IMR-90 (cell line): Measurements from ENCODE around the gene HOXB8. TPM values are rescaled to one million over a fixed set of nuclear protein-coding genes. Genes with fewer than 3 reads are reported as not detected.

ENCODE experiments used
- ATAC-seq: fragments of 200-7000 bp; cut with Tn5 transposase; 2 replicates; pipeline ENCODE4 v1.9.1; 2020; ENCODE audit warnings: low read depth, mild to moderate bottlenecking, moderate library complexity
- BruUV-seq: library from RNA; stranded (reverse); fragments of 400-500 nt; replicated peaks from 2 replicates; lab custom pipeline; 2021; lab: Mats Ljungman, UMichigan
- CTCF ChIA-PET: fragments of 300-600 bp; formaldehyde crosslinking; extraction: SDS; loops from one replicate; lab custom pipeline; 2021; ENCODE audit warnings: antibody characterized with exemption; lab: Yijun Ruan, JAX
- POLR2A ChIA-PET: fragments of 300-600 bp; sonication (Branson Sonifier 250); formaldehyde crosslinking; loops from one replicate; lab custom pipeline; 2022; ENCODE audit warnings: antibody characterized with exemption; ENCODE audit not compliant: unreplicated experiment; lab: Charles Lee
- DNase-seq: peaks from one replicate; pipeline ENCODE4 v3.0.0; 2013
- H2AFZ ChIP-seq: replicated peaks from 2 replicates; pipeline ENCODE3; 2013; ENCODE audit warnings: low read length, mild to moderate bottlenecking; ENCODE audit not compliant: poor library complexity
- H2AK5ac ChIP-seq: 2 replicates; pipeline ENCODE4 v1.6.1; 2013; ENCODE audit warnings: low read depth, low read length, inconsistent platforms
- H2AK9ac ChIP-seq: replicated peaks from 2 replicates; pipeline ENCODE3; 2013; ENCODE audit warnings: mild to moderate bottlenecking, low read depth, low read length, moderate library complexity; ENCODE audit not compliant: poor library complexity
- H2BK120ac ChIP-seq: 2 replicates; pipeline ENCODE4 v1.6.1; 2013; ENCODE audit warnings: low read depth, low read length, inconsistent platforms
- H2BK15ac ChIP-seq: 3 replicates; pipeline ENCODE4 v1.6.1; 2013; ENCODE audit warnings: low read depth, low read length, inconsistent platforms
- H2BK20ac ChIP-seq: 2 replicates; pipeline ENCODE4 v1.6.1; 2013; ENCODE audit warnings: low read depth, mild to moderate bottlenecking, inconsistent platforms, low read length, moderate library complexity
- H2BK5ac ChIP-seq: 2 replicates; pipeline ENCODE4 v1.6.1; 2013; ENCODE audit warnings: mild to moderate bottlenecking, low read depth, low read length, inconsistent platforms; ENCODE audit not compliant: poor library complexity, severe bottlenecking
- H3K14ac ChIP-seq: replicated peaks from 2 replicates; pipeline ENCODE4 v1.6.1; 2013; ENCODE audit warnings: low read depth, low read length, inconsistent platforms
- H3K18ac ChIP-seq: 2 replicates; pipeline ENCODE4 v1.6.1; 2013; ENCODE audit warnings: low read depth, low read length, control low read depth
- H3K23ac ChIP-seq: 2 replicates; pipeline ENCODE4 v1.6.1; 2013; ENCODE audit warnings: low read depth, low read length, inconsistent platforms
- H3K27ac ChIP-seq: 2 replicates; pipeline ENCODE4 v1.5.1; 2013; ENCODE audit warnings: mild to moderate bottlenecking, control low read depth, low read length; ENCODE audit not compliant: insufficient read depth
- H3K27me3 ChIP-seq: 2 replicates; pipeline ENCODE4 v1.6.1; 2013; ENCODE audit warnings: low read length; ENCODE audit not compliant: control insufficient read depth, insufficient read depth
- H3K36me3 ChIP-seq: 2 replicates; pipeline ENCODE4 v1.6.1; 2013; ENCODE audit warnings: low read length, mixed read lengths; ENCODE audit not compliant: control insufficient read depth, insufficient read depth
- H3K4ac ChIP-seq: 2 replicates; pipeline ENCODE4 v1.6.1; 2013; ENCODE audit warnings: low read depth, low read length, inconsistent platforms
- H3K4me1 ChIP-seq: 2 replicates; pipeline ENCODE4 v1.6.1; 2013; ENCODE audit warnings: low read length, mixed read lengths; ENCODE audit not compliant: control insufficient read depth, insufficient read depth
- H3K4me2 ChIP-seq: 2 replicates; pipeline ENCODE4 v1.6.1; 2013; ENCODE audit warnings: low read depth, mild to moderate bottlenecking, control low read depth, low read length, moderate library complexity
- H3K4me3 ChIP-seq: 2 replicates; pipeline ENCODE4 v1.5.1; 2013; ENCODE audit warnings: low read depth, mild to moderate bottlenecking, control low read depth, low read length, moderate library complexity; ENCODE audit not compliant: insufficient read depth
- H3K56ac ChIP-seq: 2 replicates; pipeline ENCODE4 v1.6.1; 2013; ENCODE audit warnings: low read length, inconsistent platforms; ENCODE audit not compliant: insufficient read depth; ENCODE audit errors: extremely low read depth
- H3K79me1 ChIP-seq, 2 experiments: 2 replicates each; pipeline ENCODE4 v1.6.1; 2013; ENCODE audit warnings: low read length in 2 of 2, inconsistent platforms in 1 of 2, low read depth in 1 of 2
- H3K9ac ChIP-seq: 2 replicates; pipeline ENCODE4 v1.6.1; 2013; ENCODE audit warnings: low read depth, low read length, control low read depth
- H3K9me1 ChIP-seq: 2 replicates; pipeline ENCODE4 v1.6.1; 2013; ENCODE audit warnings: low read length, inconsistent platforms; ENCODE audit not compliant: insufficient read depth
- H3K9me3 ChIP-seq: 2 replicates; pipeline ENCODE4 v1.6.1; 2013; ENCODE audit warnings: low read length; ENCODE audit not compliant: control insufficient read depth, insufficient read depth
- H4K20me1 ChIP-seq: 2 replicates; pipeline ENCODE4 v1.6.1; 2013; ENCODE audit warnings: low read length, inconsistent platforms; ENCODE audit not compliant: insufficient read depth
- H4K5ac ChIP-seq: 2 replicates; pipeline ENCODE4 v1.6.1; 2013; ENCODE audit warnings: mild to moderate bottlenecking, low read depth, low read length, control low read depth
- H4K8ac ChIP-seq, 2 experiments: 2 replicates each; pipeline ENCODE4 v1.6.1; 2013; ENCODE audit warnings: low read depth in 2 of 2, low read length in 2 of 2, control low read depth in 1 of 2, inconsistent platforms in 1 of 2
- H4K91ac ChIP-seq: 2 replicates; pipeline ENCODE4 v1.6.1; 2013; ENCODE audit warnings: low read depth, low read length, inconsistent platforms; ENCODE audit not compliant: insufficient read depth
- BHLHE40 ChIP-seq: fragments of 150-350 bp; IDR thresholded peaks from 2 replicates; pipeline ENCODE4 v1.6.1; 2016; ENCODE audit warnings: mild to moderate bottlenecking, low read depth, low read length
- CTCF ChIP-seq: conservative IDR thresholded peaks from 2 replicates; pipeline ENCODE4 v1.5.1; 2012; ENCODE audit warnings: mild to moderate bottlenecking, low read depth, low read length, improper control_type of control experiment
- ELK1 ChIP-seq: fragments of 150-350 bp; IDR thresholded peaks from 2 replicates; pipeline ENCODE4 v1.6.1; 2016; ENCODE audit warnings: low read depth, mild to moderate bottlenecking, low read length, moderate library complexity, borderline replicate concordance
- MXI1 ChIP-seq: IDR thresholded peaks from 2 replicates; pipeline ENCODE4 v1.6.1; 2012; ENCODE audit warnings: low read depth, mild to moderate bottlenecking, low read length, moderate library complexity, borderline replicate concordance
- POLR2A ChIP-seq: IDR thresholded peaks from 2 replicates; pipeline ENCODE4 v1.6.1; 2012; ENCODE audit warnings: mild to moderate bottlenecking, low read depth, low read length
- RAD21 ChIP-seq: IDR thresholded peaks from 2 replicates; pipeline ENCODE4 v1.6.1; 2012; ENCODE audit warnings: low read length, improper control_type of control experiment
- RCOR1 ChIP-seq: IDR thresholded peaks from 2 replicates; pipeline ENCODE4 v1.6.1; 2012; ENCODE audit warnings: mild to moderate bottlenecking, low read length, improper control_type of control experiment; ENCODE audit not compliant: insufficient replicate concordance
- SMC3 ChIP-seq: fragments of 150-350 bp; IDR thresholded peaks from 2 replicates; pipeline ENCODE4 v1.6.1; 2016; ENCODE audit warnings: low read depth, mild to moderate bottlenecking, antibody characterized with exemption, low read length, moderate library complexity
- WGBS, 2 experiments: methylation state at CpG; one replicate each; pipeline versions ENCODE4 v1.1.5 to v1.1.7; 2013; ENCODE audit warnings: missing lambda C conversion rate in 2 of 2; ENCODE audit not compliant: insufficient read length in 1 of 2; ENCODE audit errors: extremely low coverage in 2 of 2; 5-methylcytosine and 5-hydroxymethylcytosine counted together
- dilution Hi-C: fragments of 300-500 bp; cut with HindIII; formaldehyde crosslinking; loops from one replicate; pipeline ENCODE4 v1.14.3; 2018; ENCODE audit warnings: low sequenced_read_pairs; ENCODE audit not compliant: unreplicated experiment
- in situ Hi-C: fragments of 300-500 bp; cut with MboI; formaldehyde crosslinking; loops from 3 replicates; pipeline ENCODE4 v1.14.3; 2019; ENCODE audit warnings: low sequenced_read_pairs, inconsistent platforms, mixed read lengths
- intact Hi-C: fragments of 100-400 bp; cut with micrococcal nuclease; formaldehyde crosslinking; loops from 2 replicates; pipeline ENCODE4 v1.10.0; 2022
- polyA plus RNA-seq, 3 experiments: library from polyadenylated mRNA; depleted of rRNA; stranded (reverse); fragments of >200 nt; gene quantifications; 2 replicates each; pipeline ENCODE4 v1.2.3, GENCODE V29; 2012; ENCODE audit warnings: low replicate concordance in 1 of 3
- total RNA-seq: library from RNA; depleted of rRNA; stranded (reverse); fragments of >200 nt; gene quantifications from 2 replicates; pipeline ENCODE4 v1.2.3, GENCODE V29; 2012

Gene HOXB8
- total and polyA plus RNA-seq, 2 of the 4 experiments (the other 2 are of a cell fraction) = 0.54 to 5.3 TPM

- in situ Hi-C loops (no loop called here), intact Hi-C loops (loop anchor here (1.0 to 2.0 kb wide), 6 partner anchors 282 to 592 kb away; no protein-coding TSS in a partner anchor), dilution Hi-C loops (no loop called here)
- no peak overlapping the region for H2BK120ac ChIP-seq
- no peak overlapping the region for H3K14ac ChIP-seq
- H3K27me3 ChIP-seq = peaks cover 79% of the 10 kb centered on the region
- no peak overlapping the region for H2AK9ac ChIP-seq
- no peak overlapping the region for H2AFZ ChIP-seq
- CTCF ChIA-PET = interaction anchor here (0.6 to 1.5 kb wide), 7 partner anchors 9 to 593 kb away, joined by 3 read pairs; no protein-coding TSS in a partner anchor
- peaks cover 4% of the 10 kb centered on the region; the same call in 1 of the 2 replicates for H4K20me1 ChIP-seq
- H3K9me1 ChIP-seq = no peaks in the 10 kb centered on the region
- no peak overlapping the region for H2AK5ac ChIP-seq
- TF ChIP-seq POLR2A (peak; percentile 57; the same call in 1 of the 2 replicates), SMC3 (peak; percentile 94), ELK1 (no peak), MXI1 (0 out of 2 replicates have a peak, but pooled peaks have one; percentile 9), RCOR1 (no peak), BHLHE40 (no peak), CTCF (peak; percentile 98), RAD21 (peak; percentile 97)
- DNase-seq (peak; percentile 79), ATAC-seq (peak; percentile 93)
- 3% methylated on average over 8 of the region's 25 CpGs; no CpG with 5 or more reads in 1 of the 2 experiments for WGBS, 2 experiments
- no peak overlapping the region for H2BK15ac ChIP-seq
- no peak overlapping the region for H3K27ac ChIP-seq
- H3K4me1 ChIP-seq = no peaks in the 10 kb centered on the region; the same call in 1 of the 2 replicates
- H4K5ac ChIP-seq = no peak overlapping the region
- peaks cover 9% of the 10 kb centered on the region for H3K9me3 ChIP-seq
- no peak overlapping the region for H3K56ac ChIP-seq
- H3K4me3 ChIP-seq = no peak overlapping the region
- BruUV-seq = no TSS peak
- no peak overlapping the region for H2BK5ac ChIP-seq
- H3K36me3 ChIP-seq = no peaks in the 10 kb centered on the region
- POLR2A ChIA-PET = no interaction called here
- H4K8ac ChIP-seq = no peak overlapping the region
- no peak overlapping the region for H3K4ac ChIP-seq
- H3K4me2 ChIP-seq = 0 out of 2 replicates have a peak overlapping the region, but pooled peaks have one; percentile 18
- no peak overlapping the region for H4K91ac ChIP-seq
- no peak overlapping the region for H2BK20ac ChIP-seq
- H3K18ac ChIP-seq = no peak overlapping the region
- peak overlapping the region; percentile 45; the same call in 1 of the 2 replicates for H3K23ac ChIP-seq
- no peaks in the 10 kb centered on the region for H3K79me1 ChIP-seq
- H3K9ac ChIP-seq = no peak overlapping the region
These were observed 3.3 kb upstream of the HOXB8 start for GRCh38 chr17:48618256-48618896.
